Measurements from ENCODE around the gene OR52K1.
"Not testable (repeated sequence)": the region's sequence is repeated elsewhere in the genome, so short reads cannot be mapped to it uniquely, and the experiment has no call there.

Gene OR52K1

DNA sequence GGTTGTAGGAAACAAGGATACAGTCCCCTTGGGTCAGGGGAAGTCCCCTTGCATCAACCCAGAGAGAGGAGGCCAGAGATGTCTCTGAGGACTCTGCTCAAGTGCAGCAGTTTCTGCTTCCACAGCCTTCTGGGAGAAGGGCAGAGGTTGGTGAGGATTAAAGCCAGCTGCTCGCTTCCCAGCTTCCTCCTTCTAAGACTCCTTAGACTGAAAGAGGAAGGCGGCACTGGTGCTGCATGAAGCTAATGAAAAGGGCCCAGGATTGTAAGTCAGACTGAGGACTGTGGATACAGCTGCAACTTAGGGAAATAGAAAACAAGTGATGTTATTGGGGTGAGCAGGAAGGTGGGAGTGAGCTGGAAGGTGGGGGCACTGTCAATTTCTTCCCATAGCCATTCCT, at the start of gene OR52K1:
OR52K1 (plus strand) TSS at position 202 of the 400 bp plus-strand sequence. CDS start 6,255 bp downstream, outside the sequence.
- DNase-seq (ENCODE audit: low read depth, low spot score): no peak

DNA sequence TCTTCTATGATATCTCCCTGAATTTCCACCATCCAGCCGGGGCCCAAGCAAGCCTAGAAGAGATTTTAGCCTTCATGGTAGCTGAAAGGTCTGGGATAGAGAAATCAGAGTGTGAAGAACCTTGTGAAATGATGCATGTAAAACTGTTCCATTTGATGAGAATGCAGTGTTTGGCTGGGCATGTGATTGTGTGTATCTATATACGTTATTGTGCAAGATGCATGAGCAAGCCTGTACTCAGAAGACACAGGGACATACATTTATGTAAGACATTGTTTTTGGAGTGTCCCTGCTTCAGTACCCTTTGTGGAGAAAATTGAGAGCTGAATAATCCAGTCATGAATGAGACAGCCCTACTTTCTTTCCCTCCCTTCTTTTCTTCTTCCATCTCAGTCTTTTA, 48.6 kb upstream of the OR52K1 start:
- DNase-seq (ENCODE audit: low read depth, low spot score): no peak

DNA sequence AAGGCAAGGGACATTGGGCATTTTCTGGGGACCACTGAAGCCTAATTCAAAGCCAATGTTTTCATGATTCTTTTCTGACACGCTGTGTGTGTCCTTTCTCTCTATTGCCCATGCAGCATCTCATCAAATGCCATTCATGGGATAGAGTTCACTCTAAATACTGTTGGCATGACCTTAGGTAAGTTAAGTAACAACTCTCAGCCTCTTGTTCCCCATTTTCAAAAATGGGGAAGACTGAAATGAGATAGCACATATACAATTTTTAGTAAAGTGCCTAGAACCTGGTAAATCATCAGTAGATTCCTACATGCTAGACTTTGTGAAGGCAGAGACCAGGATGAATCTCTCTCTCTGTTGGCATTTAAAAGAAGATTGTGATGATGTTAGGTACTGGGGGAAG, 46.0 kb upstream of the OR52K1 start:
- no peak for DNase-seq (ENCODE audit: low read depth, low spot score)

DNA sequence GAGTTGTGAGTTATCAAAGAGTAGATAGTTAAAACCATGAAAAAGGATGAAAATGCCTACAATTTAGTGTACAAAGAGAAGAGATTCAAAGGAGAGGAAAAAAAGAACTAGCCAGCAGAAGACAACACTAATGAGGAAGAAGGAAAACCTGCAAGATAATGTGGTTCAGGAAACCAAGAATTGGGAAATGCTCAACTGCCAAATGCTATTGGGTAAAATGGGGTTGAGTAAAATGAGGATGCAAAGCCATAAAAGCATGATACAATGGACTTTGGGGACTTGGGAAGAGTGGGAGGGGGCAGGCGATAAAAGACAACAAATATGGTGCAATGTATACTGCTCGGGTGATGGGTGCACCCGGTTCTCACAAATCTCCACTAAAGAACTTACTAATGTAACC, 40.9 kb upstream of the OR52K1 start:
- no peak for DNase-seq (ENCODE audit: low read depth, low spot score)

DNA sequence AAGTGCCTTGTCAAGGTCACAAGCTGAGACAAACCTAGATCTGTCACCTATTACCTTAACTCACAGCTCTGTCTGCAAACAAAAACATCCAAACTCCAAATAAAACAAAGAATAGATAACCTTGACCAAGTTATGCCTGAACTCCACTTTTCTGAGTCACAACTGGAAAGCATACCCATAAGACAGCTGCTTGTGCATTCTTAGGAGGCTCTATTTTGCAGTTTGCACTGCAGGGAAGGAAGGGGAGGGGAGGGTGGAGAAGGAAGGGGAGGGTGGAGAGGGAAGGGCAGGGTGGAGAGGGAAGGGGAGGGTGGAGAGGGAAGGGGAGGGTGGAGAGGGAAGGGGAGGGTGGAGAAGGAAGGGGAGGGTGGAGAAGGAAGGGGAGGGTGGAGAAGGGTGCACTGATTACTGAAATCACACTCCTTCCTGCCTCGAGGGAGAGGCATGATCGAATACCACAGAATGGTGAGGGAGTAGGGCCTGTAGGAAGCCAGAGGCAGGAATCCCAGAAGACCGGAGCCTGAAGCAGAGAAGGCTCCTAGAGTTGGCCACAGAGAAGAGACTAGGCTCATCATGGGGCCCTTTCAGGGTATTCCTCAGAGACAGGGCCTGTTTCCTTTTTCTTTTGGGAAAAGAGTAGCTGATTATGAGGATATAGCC, 39.1 kb upstream of the OR52K1 start:
- no peak for DNase-seq (ENCODE audit: low read depth, low spot score)

DNA sequence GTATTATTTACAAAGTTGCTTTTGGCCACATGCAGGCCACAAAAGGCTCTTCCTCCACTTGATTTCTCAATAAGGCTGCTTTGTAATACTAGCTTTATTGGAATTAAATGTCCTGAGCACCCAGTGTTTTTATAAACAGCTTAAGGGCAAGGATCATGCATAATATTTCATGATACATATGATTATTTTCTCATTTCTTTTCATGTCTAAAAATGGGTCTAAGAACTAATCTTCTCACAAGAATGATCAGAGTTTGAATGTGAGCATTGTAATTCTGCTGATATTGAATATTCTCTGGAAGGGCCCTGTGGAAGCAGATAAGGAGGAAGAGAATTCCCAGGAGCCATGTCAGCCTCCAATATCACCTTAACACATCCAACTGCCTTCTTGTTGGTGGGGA, 33.5 kb upstream of the OR52K1 start, which contains the start of gene OR52K2:
OR52K2 (plus strand) TSS at position 301 of the 400 bp plus-strand sequence; CDS start at position 346, 45 bp downstream.
- DNase-seq (ENCODE audit: low read depth, low spot score): no peak

DNA sequence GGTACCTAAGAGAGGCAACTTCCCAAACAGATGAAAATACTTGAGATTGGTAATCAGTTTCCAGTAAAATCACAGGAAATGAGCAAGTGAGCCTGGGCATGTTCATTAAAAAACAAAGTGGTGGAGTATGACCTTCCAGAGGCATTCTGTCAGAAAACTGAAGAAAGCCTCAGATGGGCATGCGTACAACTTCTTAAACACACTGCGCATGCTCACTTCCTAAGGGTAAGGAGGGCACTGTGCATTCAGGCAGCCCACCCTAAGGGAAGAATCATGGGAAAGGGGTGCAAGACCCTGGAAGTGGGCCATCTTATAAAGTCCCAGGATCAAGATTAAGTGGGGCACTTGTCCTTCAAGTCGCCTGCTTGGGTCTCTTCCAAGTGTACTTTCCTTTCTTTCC, 29.3 kb upstream of the OR52K1 start:
- DNase-seq (ENCODE audit: low read depth, low spot score): no peak

DNA sequence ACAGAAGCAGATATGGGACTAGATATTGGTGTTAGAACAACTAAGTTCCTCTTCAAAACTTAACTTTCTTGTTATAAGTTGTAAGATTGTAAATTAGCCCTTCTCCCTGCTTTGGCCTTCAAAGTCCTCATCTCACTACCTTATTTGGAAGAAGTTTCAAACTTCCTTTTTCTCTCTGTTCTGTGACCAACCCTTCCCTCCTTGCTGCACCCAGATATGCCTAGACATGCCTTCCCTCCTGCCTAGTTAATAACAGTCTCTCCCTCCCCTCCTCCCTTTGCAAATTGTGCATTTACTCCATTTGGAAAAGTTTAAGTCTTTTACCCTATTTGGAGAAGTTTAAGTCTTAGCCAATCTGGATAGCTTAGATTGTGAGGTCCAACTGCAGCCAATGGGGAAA, 28.4 kb upstream of the OR52K1 start:
- DNase-seq (ENCODE audit: low read depth, low spot score): no peak

DNA sequence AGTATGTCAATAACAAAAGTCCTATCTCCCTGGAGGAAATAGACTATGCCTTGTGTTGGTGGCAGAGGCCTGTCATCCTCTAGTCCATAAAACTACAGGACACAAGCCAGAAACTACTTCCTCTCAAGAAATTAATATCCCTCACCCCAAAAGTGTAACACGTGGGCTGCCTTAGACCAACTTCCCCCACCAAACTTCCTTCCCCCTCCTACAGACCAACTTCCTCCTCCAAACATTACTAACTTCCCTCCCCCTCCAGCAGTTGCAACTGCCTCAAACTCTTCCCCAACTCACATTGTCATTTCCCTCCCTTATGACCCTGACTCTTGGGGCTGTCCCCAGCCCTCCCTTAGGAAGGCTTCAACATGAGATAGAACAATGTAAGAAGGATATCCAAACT, 27.0 kb upstream of the OR52K1 start:
- no peak for DNase-seq (ENCODE audit: low read depth, low spot score)

DNA sequence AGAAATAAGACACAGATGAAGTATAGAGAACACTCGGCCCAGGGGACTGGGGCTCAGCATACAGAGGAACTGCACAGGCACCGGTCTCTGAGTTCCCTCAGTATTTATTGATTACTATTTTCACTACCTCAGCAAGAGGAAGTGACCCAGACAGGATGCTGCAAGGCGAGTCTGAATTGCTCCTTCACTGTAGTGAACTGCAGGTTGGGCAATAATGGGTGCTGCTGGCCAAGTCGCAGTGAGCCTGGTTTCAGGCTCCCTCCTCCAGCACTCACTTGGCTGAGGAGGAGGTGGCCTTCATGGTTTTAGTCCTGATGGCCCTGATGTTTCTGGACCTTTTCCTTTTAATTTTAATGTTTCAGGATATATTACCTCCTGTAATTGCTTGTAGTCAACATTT, 22.9 kb upstream of the OR52K1 start:
- no peak for DNase-seq (ENCODE audit: low read depth, low spot score)

DNA sequence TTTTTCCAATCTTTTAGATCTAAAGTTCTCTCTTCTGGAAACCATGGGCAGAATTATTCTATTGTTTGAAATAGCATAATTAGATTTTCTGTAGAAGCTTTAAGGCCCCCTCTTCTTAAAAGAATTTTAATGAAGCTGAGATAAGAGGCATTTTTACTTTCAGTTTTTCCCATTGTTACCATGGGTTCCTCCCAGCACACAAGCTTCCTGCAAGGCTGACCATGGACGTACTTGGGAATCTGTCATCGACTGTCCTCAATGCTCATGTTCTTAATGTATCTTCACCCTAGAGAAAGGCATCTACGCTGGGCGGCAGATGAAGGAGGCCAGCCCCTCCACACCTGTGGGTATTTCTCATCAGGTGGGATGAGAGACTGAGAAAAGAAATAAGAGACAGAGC, 22.3 kb upstream of the OR52K1 start:
- DNase-seq (ENCODE audit: low read depth, low spot score): no peak

DNA sequence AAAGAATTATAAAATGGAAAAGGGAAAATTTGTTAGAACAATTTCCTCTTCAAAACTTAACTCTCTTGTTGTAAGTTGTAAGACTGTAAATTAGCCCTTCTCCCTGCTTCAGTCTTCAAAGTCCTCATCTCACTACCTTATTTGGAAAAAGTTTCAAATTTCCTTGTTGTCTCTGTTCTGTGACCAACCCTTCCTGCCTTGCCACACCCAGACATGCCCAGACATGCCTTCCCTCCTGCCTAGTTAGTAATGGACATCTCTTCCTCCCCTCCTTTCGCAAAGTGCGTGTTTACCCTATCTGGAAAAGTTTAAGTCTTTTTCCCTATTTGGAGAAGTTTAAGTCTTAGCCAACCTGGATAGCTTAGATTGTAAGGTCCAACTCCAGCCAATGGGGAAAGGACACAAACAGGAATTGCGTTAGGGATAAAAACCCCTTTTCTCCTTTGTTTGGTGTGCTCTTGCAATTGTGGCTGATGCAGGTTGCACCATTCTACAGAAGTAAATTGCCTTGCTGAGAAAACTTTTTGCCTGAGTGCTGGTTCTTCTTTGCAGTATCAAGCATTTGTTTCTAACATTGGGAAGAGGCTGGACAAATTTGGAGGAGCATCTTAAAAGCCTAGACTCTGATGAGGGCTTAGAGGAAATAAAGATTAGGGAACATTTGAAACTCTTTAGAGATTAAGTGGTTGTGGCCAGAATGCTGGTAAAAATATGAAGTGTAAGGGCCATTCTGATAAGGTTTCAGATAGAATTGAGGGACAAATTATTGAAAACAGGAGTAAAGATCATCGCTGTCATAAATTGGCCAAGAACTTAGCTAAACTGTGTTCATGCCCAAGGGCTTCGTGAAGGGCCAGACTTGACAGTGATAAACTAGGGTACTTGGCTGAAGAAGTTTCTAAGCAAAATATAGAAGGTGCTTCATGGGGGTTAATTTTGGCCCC, 18.0 kb upstream of the OR52K1 start:
- peak; percentile 6 for DNase-seq (ENCODE audit: low read depth, low spot score)

DNA sequence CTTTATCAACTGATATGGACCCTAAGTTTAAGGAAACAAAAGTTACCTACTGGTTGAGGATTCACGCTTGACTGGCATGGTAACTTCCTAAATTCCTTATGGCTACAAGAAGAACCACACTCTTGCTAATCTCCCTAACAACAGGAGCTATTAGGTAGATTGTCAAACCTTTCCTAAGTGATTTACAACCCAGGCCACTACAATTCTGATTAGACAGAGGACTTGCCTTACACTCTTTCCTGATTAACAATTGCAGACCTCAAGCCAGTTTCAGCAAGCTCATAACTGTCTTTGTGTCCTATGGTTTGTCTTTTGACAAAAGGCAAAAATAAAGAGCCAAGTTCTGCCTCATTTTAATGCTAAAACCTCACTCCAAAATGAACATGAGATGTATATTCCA, 17.0 kb upstream of the OR52K1 start:
- DNase-seq (ENCODE audit: low read depth, low spot score): no peak

DNA sequence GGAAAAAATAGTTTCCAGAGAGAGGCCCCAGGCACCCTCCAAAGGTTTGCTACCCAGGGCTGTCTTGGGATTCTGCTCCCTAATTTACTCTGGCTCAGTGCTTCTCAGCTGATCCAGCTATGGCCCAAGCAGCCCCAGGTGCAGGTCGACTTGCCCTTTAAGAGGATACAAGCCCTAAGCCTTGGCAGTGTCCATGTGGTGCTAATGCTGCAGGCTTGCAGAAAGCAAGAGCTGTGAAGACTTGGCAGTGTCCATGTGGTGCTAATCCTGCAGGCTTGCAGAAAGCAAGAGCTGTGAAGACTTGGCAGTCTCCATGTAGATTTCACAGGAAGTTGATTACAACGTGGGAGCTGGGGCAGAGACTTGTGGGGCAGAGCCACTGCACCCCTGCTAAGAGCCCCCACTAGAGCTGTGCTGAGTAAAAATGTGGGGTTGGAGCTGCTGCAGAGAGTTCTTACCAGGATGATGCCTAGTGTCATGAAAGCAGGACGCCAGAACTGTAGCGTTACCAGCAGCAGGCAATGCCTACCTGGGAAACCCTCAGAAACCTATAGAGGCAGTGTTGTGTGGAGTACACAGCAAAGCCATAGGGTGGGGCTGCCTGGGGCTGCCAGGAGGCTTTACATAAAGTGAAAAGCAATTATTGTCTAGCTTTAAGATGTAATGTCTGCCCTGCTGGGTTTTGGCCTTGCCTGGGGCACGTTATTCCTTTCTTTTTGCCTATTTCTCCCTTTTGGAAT, 16.1 kb upstream of the OR52K1 start:
- peak; percentile 37 for DNase-seq (ENCODE audit: low read depth, low spot score)

DNA sequence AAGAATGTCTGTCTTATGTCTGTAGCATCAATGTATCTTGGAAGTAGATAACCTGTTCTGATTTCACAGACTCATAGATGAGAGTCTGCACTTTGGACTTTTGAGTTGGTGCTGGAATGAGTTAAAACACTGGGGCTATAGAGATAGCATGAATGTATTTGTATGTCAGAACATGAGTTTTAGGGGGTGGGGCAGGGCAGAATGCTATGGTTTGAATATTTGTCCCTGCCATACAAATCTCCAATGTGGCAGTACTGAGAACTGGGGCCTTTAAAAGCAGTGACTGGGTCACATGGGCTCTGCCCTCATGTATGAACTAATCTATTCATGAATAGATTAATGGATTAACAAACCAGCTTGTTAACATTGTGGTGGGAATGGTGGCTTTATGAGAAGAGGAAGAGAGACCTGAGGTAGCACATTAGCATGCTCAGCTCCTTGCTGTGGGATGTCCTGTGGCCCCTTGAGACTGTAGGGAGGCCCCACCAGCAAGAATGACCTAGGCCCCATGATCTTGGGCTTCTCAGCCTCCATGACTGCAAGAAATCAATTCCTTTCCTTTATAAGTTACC, 15.5 kb upstream of the OR52K1 start:
- no peak for DNase-seq (ENCODE audit: low read depth, low spot score)

DNA sequence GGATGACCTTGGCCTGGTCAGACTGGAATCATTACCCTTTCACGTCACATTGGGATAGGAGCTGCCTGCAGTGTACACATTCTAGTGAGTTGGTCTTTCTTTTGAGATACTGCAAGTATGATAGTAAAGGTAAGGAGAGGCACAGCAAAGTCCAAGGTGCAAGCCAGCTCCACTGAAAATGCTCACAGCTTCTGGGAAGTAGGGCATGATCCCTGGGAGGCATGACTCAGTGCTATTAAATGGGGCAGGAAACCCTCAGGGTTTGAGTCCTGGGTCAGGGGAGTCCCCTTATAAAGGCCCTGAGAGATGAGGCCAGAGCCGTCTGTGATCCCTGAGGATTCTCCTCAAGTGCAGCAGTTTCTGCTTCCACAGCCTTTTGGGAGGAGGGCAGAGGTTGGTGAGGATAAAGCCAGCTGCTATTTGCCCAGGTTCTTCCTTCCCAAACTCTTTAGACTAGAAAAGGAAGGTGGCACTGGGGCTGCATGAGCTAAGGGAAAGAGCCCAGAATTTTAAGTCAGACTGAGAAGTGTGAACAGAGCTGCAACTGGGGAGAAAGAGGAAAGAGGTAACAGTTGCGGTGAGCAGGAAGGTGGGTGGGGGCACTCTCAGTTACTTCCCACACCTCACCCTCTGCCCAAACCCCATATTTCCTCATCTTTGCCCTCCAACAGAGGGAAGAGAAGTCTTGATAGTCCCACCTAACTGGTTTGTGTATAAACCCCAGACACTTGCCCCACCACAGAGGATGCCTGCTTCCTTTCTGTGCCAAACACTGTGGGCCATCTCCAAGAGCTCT, 14.4 kb upstream of the OR52K1 start:
- no peak for DNase-seq (ENCODE audit: low read depth, low spot score)

DNA sequence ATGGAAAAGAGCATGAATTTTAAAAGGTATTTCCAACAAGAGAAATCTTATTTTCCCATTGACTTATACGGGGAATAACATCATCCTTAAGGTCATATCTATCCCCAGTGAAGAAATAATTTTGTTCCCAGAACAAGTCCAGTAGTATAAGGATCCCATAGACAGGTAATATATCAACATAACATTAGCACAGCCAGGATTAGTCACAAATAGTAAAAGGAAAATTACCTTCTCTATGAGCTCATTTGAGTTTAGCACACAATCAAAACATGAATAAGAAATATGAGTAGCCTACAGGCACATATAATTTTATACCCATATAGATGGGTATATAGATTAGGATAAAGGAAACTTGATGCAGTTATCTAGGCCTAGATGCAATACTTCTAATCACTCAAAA, 2.8 kb upstream of the OR52K1 start:
- no peak for DNase-seq (ENCODE audit: low read depth, low spot score)

DNA sequence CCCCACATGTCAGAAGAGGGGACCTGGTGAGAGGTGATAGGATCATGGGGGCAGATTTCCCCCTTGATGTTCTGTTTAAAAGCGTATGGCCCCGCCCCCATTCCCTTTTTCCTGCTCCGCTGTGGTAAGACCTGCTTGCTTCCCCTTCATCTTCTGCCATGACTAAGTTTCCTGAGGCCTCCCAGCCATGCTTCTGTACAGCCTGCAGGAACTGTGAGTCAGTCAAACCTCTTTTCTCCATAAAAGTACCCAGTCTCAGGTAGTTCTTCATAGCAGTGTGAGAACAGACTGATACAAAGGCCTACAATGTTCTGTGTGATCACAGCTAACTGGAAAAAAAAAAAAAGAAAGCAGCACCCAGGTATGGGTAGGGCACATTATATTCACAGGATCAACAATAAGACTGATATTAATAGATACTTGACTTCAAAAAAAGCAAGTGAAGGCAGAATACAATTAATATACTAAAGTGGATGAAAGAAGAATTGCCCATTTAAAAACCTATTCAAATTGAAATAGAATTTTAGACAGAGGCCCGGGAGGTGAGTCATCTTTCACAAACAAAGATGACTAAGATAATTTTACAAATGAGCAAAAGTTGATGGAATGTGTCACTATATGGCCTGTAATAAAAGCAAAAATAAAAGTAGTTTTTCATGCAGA, 1.7 kb upstream of the OR52K1 start:
- no peak for DNase-seq (ENCODE audit: low read depth, low spot score)

DNA sequence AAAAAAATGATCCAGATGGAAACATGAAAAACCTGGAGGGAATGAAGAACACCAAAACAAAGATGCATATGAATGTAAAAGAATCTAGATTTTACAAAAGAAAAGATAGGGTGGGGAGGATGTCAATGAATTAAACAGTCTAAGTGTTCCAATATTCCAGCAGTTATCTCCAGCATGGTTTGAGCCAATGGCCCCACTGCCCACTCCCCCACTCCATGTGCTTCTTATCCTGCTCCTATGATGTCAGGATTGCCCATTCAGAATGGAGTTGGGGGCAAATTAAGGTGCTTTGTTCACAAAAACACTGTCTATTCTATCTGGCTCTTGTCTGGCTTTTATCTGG, 1.2 kb upstream of the OR52K1 start:
- no peak for DNase-seq (ENCODE audit: low read depth, low spot score)

DNA sequence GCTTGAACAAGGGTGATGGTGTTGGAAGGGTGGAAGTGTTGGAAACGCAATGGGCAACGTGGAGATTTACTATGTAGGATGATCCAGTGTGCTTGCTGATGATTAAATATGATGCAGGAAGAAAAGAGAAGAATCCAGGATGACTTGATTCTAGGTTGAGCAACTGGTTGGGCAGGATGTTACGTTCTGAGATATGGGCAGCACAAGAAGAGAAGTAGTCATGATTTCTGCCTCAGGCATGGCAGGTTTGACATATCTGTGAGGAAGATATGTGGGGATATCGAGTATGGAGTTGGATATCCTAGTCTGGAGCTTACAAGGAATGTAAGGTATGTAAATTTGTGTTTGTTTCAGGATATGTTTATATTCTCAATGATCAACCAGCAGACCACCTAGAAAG, 1.9 kb downstream of the OR52K1 start:
- no peak for DNase-seq (ENCODE audit: low read depth, low spot score)

DNA sequence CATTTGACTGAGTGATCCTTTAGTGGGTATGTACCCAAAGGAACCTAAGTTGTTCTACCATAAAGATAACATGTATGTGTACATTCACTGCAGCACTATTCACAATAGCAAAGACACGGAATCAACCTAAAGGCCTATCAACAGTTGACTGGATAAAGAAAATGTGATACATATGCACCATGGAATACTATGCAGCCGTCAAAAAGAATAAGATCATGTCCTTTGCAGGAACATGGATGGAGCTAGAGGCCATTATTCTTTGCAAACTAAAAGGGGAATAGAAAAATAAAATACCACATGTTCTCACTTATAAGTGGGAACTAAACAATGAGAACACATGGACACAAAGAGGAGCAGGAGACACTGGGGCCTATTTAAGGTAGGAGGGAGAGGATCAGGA, 9.0 kb downstream of the OR52K1 start:
- DNase-seq (ENCODE audit: low read depth, low spot score): not testable (repeated sequence)
